ENCODE results near the gene ISG20.
A peak's percentile ranks its signal among the peaks of the same experiment; 100 is the strongest.
"Not testable (repeated sequence)": the region's sequence is repeated elsewhere in the genome, so short reads cannot be mapped to it uniquely, and the experiment has no call there.

Gene ISG20

GRCh38 chr15:88637436-88637835 lies 1.4 kb upstream of the ISG20 start:
- DNase-seq: no peak

DNA sequence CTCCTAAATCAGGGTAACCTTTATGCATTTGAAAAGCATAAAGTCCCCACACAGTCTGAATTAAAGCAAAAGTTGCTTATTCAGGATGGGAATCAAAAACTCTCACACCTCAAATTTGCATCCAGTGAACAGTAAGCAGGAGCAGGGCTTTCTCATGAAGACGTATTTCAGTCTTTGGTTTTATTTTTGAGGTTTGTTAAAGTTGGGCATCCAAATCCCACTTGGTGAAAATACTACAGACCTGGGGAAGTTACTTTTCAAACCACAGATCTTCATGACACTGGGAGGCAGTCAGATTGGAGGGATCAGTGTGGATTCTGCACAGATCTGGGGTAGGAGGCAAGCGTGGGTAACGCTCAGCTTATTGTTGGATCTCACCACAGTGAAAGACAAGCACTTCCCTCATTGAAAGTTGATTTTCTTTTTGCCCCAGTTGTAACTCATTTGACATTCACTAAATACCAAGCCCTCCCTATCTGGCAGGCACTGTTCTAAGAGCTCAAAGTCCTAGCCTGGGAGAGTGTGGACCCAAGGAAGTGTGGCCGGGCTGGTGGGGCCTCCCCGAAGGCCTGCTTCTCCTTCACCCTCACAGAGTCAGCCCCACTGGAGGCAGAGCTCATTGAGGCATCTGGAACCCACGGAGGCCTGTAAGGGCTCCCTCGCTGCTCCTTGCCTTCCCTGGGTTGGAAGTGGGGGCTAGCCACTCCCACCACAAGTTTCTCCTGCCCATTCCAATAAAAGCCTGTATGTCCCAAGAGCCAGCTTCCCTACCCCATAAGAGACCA lies 783 bp upstream of the ISG20 start:
- no peak for DNase-seq

- no peak for DNase-seq
Observed at GRCh38 chr15:88641959-88642452, 3.2 kb downstream of the ISG20 start.

DNA sequence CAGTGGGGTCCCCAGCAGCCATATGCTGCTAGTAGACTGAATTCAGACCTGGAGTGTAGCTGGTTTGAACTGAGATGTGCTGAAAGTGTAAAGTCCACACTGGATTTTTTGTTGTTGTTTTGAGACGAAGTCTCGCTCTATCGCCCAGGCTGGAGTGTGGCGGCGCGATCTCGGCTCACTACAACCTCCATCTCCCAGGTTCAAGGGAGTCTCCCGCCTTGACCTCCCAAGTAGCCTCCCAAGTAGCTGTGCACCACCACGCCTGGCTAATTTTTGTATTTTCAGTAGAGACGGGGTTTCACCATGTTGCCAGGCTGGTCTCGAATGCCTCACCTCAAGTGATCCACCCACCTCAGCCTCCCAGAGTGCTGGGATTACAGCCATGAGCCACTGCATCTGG lies 3.7 kb downstream of the ISG20 start:
- DNase-seq: not testable (repeated sequence)

- no peak for DNase-seq
Observed at GRCh38 chr15:88644741-88645140, 5.9 kb downstream of the ISG20 start.

GRCh38 chr15:88645171-88646087 lies 6.6 kb downstream of the ISG20 start:
- DNase-seq: no peak

DNA sequence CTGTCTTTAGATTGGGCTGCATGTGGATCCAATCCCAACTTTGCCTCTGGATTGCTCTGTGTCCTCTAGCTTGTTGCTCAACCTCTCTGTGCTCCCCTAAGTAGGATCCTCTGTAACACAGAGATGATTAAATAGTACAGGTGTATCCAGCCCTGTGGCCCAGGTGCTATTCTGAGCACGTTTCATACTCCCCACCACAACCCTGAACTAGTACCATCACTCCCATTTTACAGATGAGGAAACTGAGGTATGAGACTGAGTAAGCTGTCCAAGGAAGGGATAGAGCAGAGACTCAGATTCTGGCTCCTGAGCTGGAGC lies 7.2 kb downstream of the ISG20 start:
- DNase-seq: no peak

DNA sequence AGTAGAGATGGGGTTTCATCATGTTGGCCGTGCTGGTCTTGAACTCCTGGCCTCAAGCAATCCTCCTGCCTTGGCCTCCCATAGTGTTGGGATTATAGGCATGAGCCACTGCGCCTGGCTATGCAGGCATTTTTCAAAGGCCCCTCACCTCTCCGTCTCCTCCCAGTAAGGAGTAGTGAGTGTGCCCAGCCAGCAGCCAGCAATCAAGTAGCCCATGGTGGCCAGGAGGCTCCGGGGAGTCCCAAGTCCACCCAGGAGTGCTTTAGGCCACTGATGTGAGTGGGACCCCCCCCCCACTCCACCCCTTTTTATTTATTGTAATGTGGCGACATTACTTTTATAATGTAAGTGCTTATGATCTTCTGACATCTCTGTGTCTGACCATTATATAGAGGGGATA lies 8.1 kb downstream of the ISG20 start:
- DNase-seq: no peak

DNA sequence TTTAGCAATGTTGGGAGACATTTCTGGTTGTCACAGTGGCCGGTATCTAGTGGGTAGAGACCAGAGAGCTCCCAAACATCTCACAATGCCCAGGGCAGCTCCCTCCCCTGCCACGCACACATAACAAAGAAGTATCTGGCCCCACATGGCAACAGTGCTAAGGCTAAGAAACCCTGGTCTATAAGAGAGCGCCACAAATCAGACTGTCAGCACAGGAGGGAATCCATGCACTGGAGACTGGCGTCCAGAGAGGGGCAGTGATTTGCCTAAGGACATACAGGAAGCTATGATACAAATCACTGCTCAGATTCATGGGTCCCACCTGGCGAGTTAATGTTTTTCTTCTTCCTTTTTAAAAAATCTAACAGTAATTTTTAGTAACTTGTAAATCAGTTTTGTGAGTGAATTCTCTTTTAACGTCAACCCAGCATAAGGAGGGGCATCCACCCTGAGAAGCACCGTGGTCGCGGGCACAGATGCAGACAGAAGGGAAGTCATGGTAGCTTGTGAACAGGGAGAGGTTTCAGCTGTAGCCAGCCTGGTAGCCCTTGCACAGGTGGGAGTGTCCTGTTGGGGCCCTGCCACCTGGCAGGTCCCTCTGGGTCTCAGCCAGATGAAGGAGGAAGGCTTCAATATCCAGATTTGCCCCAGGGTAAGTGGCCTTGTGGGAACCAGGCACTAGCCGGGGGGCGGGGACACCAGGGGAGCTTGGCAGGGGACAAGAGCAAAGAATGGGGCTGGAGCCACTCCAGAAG lies 8.7 kb downstream of the ISG20 start:
- no peak for DNase-seq

GRCh38 chr15:88648357-88649214 lies 9.8 kb downstream of the ISG20 start:
- DNase-seq: peak; percentile 47 to 78

- DNase-seq: peak; percentile 63 to 76
Observed at GRCh38 chr15:88649286-88649733, 10.5 kb downstream of the ISG20 start.

DNA sequence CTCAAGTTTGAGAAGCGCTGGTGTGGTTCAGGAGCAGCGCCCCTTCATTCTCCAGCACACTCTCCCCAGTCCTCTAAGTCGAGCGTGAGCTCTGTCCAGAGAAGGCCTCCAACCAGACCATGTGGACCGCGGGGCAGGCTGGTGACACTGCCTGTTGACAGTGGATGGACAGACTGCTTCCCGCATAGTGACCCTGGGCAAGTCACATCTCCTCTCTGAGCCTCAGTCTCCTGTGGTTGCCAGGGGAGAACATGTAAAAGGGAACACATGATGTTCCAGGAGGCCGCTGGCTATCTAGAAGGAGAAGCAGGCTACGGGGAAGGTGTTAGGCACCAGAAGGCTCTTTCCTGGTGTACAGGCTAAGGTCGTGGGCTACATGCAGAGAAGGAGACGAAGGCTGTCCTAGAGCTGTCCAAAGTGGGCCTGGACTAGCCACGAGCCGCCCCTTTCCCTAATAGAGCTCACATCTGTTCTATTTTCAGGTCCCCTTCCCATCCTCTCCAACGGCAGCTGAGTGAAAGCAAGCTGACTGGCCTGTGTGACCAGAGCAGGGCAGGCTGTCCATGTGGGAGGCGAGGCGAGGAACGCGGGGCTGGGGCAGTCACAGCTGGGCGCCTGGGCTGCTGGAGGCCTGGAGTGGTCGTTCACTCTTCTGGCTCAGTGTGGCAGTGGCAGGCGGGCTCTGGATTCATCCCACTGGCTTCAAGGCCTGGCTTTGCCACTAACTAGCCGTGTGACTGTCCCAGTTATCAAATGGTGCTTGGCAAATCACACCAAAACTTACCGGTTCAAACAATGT lies 11.1 kb downstream of the ISG20 start:
- DNase-seq: no peak

- no peak for DNase-seq
Observed at GRCh38 chr15:88650556-88650955, 11.7 kb downstream of the ISG20 start.

GRCh38 chr15:88651136-88651732 lies 12.4 kb downstream of the ISG20 start:
- DNase-seq: no peak

DNA sequence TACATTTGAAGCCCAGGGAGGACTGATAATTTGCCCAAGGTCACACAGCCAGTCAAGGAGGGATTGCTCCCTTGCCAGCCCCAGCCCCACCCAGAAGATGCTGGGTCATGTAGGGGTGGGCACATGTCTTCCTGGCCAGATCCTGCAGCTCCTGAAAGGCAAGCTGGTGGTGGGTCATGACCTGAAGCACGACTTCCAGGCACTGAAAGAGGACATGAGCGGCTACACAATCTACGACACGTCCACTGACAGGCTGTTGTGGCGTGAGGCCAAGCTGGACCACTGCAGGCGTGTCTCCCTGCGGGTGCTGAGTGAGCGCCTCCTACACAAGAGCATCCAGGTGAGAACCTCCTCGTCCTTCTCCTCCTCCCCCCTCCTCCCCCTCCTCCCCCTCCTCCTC lies 13.2 kb downstream of the ISG20 start:
- DNase-seq: no peak

DNA sequence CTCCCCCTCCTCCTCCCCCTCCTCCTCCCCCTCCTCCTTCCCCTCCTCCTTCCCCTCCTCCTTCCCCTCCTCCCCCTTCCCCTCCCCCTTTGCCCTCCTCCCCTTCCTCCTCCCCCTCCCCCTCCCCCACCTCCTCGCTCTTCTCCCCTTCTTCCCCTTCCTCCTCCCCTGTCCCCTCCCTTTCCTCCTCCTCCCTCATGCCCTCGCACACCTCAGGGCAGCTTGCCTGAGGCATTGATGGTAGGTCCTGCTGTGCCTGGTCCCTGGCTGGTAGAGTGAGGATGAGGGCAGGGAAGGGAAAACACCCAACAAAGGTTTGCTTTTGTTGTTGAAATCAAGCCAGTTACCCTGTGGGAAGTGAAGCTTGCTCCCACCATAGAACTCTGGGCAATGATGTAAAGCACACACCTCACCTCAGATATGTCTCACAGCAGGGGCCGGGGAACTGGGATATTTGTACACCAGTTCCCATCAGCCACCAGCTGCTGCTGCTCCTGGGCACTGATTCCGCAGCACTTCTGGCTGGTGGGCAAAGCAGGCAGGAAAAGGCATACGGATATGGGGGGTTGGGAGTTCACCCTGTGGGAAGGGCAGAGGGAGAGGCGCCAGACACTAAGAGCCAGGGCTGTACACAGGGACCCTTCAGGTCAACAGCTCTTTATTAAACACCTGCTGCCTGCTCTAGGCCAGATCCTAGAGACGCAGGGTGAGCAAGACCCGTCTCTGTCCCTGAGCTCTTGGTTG lies 13.8 kb downstream of the ISG20 start:
- no peak for DNase-seq

GRCh38 chr15:88653200-88654064 lies 14.6 kb downstream of the ISG20 start:
- DNase-seq: no peak

GRCh38 chr15:88654430-88655102 lies 15.8 kb downstream of the ISG20 start:
- no peak for DNase-seq
